Measurements from ENCODE around the gene PHKB.
A peak's percentile ranks its signal among the peaks of the same experiment; 100 is the strongest.

Gene PHKB

GRCh38 chr16:47460711-47461597, at the start of gene PHKB, which contains the start of gene ITFG1:
Gene PHKB, plus strand, starts transcription at chr16:47461331. Its CDS starts 20 bp downstream, at chr16:47461351.
Gene ITFG1, minus strand, starts transcription at chr16:47461063. Its CDS starts 18 bp downstream, at chr16:47461045.
- no peaks in the 10 kb centered on the region for H3K9me3 Mint-ChIP-seq
- peak within 1 kb of the TSS; percentile 97 to 100 (median 99) for H3K27ac Mint-ChIP-seq
- peak in 1 of 3 experiments; percentile 7 for TF ChIP-seq CTCF (IDR thresholded peaks at IDR 0.05; ENCODE audit: unreplicated experiment in 3 of 3)
- peaks cover 12% of the 10 kb centered on the region for H3K36me3 Mint-ChIP-seq (ENCODE audit: low read depth)
- H3K4me1 Mint-ChIP-seq: peaks cover 30% of the 10 kb centered on the region
- H3K4me3 Mint-ChIP-seq: peak within 1 kb of the TSS; percentile 96 to 98 (median 97)
- H3K27me3 Mint-ChIP-seq (ENCODE audit: low read depth): no peaks in the 10 kb centered on the region

- no peaks in the 10 kb centered on the region for H3K9me3 Mint-ChIP-seq
Measured at GRCh38 chr16:47413041-47413440, 48.1 kb upstream of the PHKB start.

GRCh38 chr16:47416869-47417268, 44.3 kb upstream of the PHKB start:
- Mint-ChIP-seq H3K4me1 (peaks cover 7% of the 10 kb centered on the region), H3K27ac (no peak overlapping the region), H3K4me3 (no peak overlapping the region), H3K27me3 (ENCODE audit: low read depth) (no peaks in the 10 kb centered on the region), H3K9me3 (no peaks in the 10 kb centered on the region), H3K36me3 (ENCODE audit: low read depth) (peaks cover 44% of the 10 kb centered on the region)
- no peak for TF ChIP-seq CTCF (IDR thresholded peaks at IDR 0.05; ENCODE audit: unreplicated experiment in 3 of 3)

More at GRCh38 chr16:47413041-47413440, 48.1 kb upstream of the PHKB start:
- peaks cover 7% of the 10 kb centered on the region for H3K4me1 Mint-ChIP-seq
- TF ChIP-seq CTCF (IDR thresholded peaks at IDR 0.05; ENCODE audit: unreplicated experiment in 3 of 3): no peak
- H3K27me3 Mint-ChIP-seq (ENCODE audit: low read depth): no peaks in the 10 kb centered on the region
- peak overlapping the region; percentile 34 to 73 (median 38) for H3K27ac Mint-ChIP-seq
- H3K4me3 Mint-ChIP-seq: no peak overlapping the region
- H3K36me3 Mint-ChIP-seq (ENCODE audit: low read depth): peaks cover 29% of the 10 kb centered on the region

- Mint-ChIP-seq H3K36me3 (ENCODE audit: low read depth) (peaks cover 80% of the 10 kb centered on the region), H3K4me3 (no peak overlapping the region), H3K27me3 (ENCODE audit: low read depth) (no peaks in the 10 kb centered on the region), H3K9me3 (peaks cover 6% of the 10 kb centered on the region), H3K27ac (no peak overlapping the region), H3K4me1 (no peaks in the 10 kb centered on the region)
- no peak for TF ChIP-seq CTCF (IDR thresholded peaks at IDR 0.05; ENCODE audit: unreplicated experiment in 3 of 3)
Measured at GRCh38 chr16:47424846-47425245, 36.3 kb upstream of the PHKB start.

GRCh38 chr16:47426806-47427205, 34.3 kb upstream of the PHKB start:
- Mint-ChIP-seq H3K4me3 (no peak overlapping the region), H3K36me3 (ENCODE audit: low read depth) (peaks cover 76% of the 10 kb centered on the region), H3K27ac (no peak overlapping the region), H3K4me1 (no peaks in the 10 kb centered on the region), H3K27me3 (ENCODE audit: low read depth) (no peaks in the 10 kb centered on the region), H3K9me3 (peaks cover 8% of the 10 kb centered on the region)
- no peak for TF ChIP-seq CTCF (IDR thresholded peaks at IDR 0.05; ENCODE audit: unreplicated experiment in 3 of 3)
